Prostate gland (tissue), 2 donors: ENCODE data around the gene CYTH1. TPM values are rescaled to one million over a fixed set of nuclear protein-coding genes. Genes with fewer than 3 reads are reported as not detected.

ENCODE experiments used
- DNase-seq: peaks from one replicate; pipeline ENCODE4 v3.0.0-alpha.2; 2019; ENCODE audit warnings: low spot score
- H3K27ac ChIP-seq, 2 donors: fragments of 200-600 bp; sonication (generic); 2 replicates each; pipeline ENCODE4 v1.5.1; 2017 to 2019
- H3K27me3 ChIP-seq: fragments of 200-600 bp; sonication (generic); replicated peaks from 2 replicates; pipeline ENCODE4 v1.5.1; 2019; ENCODE audit not compliant: insufficient read depth
- H3K36me3 ChIP-seq, 2 donors: fragments of 200-600 bp; sonication (generic); 1 replicate in 1 of 2; 2 replicates in 1 of 2; pipeline versions ENCODE4 v1.5.1 to v1.8.1; 2017 to 2019
- H3K4me1 ChIP-seq: fragments of 200-600 bp; sonication (generic); replicated peaks from 2 replicates; pipeline ENCODE4 v1.5.1; 2019
- H3K4me3 ChIP-seq, 2 donors: fragments of 200-600 bp; sonication (generic); 2 replicates each; pipeline ENCODE4 v1.5.1; 2017 to 2019
- H3K9me3 ChIP-seq: fragments of 200-600 bp; sonication (generic); 2 replicates; pipeline ENCODE4 v1.5.1; 2017
- POLR2A ChIP-seq: fragments of 450-650 bp; IDR thresholded peaks from one replicate; pipeline ENCODE4 v1.6.1; 2016; ENCODE audit warnings: antibody characterized with exemption, mild to moderate bottlenecking
- POLR2AphosphoS5 ChIP-seq: sonication (generic); formaldehyde crosslinking; IDR thresholded peaks from one replicate; pipeline ENCODE4 v1.6.1; 2017; ENCODE audit warnings: antibody characterized with exemption
- WGBS: methylation state at CpG from one replicate; pipeline ENCODE4 v1.1.5; 2018; 5-methylcytosine and 5-hydroxymethylcytosine counted together
- intact Hi-C: fragments of 100-400 bp; cut with DNase I; formaldehyde crosslinking; loops from one replicate; pipeline ENCODE4 v1.14.2; 2022
- total RNA-seq, 2 donors: library from RNA; depleted of rRNA; stranded (reverse); fragments of >200 nt; gene quantifications; one replicate each; pipeline ENCODE4 v1.1.0, GENCODE V29; 2016
- TF ChIP-seq, protein P1 (sequence below), 4 experiments: fragments of 200-600 bp in 2 of 4; fragments of 450-650 bp in 2 of 4; sonication (generic) in 2 of 4; IDR thresholded peaks; 1 replicate in 3 of 4; 2 replicates in 1 of 4; pipeline ENCODE4 v1.5.1; 2016 to 2019; ENCODE audit warnings: antibody characterized with exemption in 4 of 4, mild to moderate bottlenecking in 2 of 4, moderate library complexity in 2 of 4

CYTH1 gene
- total RNA-seq, 2 donors from 2014 or later: 65.2 to 73.9 TPM

DNA sequence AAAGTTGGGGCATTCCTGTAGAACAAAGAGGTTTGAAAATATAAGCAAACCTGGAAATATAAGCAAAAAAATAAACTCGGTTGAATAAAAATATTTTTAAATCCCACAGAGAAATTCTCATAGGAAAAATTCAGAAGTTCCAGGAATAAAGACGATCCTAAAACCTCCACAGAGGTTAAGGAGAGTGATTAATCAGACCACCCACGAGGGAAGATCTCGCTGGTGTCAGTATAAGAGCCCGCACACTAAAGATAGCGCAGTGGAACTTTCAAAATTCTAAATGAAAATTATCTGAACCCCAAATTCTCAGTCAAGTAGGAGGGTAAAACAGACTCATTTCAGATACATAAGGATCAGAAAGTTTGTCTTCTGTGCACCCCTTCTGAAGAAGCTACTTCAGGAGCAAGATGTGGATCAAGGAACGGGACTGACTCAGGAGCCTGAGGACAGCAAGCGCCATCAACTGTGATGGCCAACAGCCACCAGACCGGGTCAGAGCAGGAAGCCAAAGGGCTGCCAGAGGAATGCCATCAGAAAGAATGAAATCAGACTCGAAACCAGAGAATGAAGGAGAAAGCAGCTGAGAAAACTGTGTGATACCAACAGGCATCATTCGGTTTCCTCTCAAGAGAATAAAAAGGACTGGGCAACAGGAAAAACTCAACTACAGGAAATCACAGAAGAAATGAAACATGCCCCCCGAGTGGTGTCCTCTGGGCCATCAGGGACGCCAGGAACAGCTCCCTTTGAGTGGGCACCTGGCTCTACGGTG, 66.9 kb downstream of the CYTH1 start:
- peaks cover 33% of the 10 kb centered on the region for H3K4me1 ChIP-seq
- intact Hi-C loops: no loop called here
- no peak for DNase-seq

DNA sequence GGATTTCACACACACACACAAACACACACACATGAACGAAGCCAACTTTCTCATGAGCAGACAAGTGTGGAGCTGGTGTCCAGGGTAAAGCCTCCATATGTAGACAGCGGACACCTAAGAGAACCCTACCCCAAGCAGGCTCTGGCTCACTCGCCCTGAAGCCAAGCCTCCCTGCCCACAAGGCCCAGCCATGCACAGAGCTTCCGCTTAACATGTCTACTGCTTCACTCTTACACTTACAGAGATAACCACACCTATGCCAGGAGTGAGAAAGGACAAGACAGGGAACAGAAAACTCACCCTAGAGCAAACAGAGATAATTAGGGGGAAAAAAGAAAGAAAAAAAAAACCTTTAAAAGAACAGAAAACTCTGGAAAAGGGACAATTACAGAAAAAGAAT, 67.5 kb downstream of the CYTH1 start:
- Histone ChIP-seq H3K9me3 (no peaks in the 10 kb centered on the region), H3K4me1 (peaks cover 26% of the 10 kb centered on the region), H3K36me3 (no peaks in the 10 kb centered on the region), H3K4me3 (no peak overlapping the region), H3K27ac (no peak overlapping the region), H3K27me3 (no peaks in the 10 kb centered on the region)
- intact Hi-C loops: no loop called here
- TF ChIP-seq POLR2A: no peak
- TF ChIP-seq, protein P1, sequence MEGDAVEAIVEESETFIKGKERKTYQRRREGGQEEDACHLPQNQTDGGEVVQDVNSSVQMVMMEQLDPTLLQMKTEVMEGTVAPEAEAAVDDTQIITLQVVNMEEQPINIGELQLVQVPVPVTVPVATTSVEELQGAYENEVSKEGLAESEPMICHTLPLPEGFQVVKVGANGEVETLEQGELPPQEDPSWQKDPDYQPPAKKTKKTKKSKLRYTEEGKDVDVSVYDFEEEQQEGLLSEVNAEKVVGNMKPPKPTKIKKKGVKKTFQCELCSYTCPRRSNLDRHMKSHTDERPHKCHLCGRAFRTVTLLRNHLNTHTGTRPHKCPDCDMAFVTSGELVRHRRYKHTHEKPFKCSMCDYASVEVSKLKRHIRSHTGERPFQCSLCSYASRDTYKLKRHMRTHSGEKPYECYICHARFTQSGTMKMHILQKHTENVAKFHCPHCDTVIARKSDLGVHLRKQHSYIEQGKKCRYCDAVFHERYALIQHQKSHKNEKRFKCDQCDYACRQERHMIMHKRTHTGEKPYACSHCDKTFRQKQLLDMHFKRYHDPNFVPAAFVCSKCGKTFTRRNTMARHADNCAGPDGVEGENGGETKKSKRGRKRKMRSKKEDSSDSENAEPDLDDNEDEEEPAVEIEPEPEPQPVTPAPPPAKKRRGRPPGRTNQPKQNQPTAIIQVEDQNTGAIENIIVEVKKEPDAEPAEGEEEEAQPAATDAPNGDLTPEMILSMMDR (IDR thresholded peaks at IDR 0.05): no peak
- TF ChIP-seq POLR2AphosphoS5: no peak
- 91% methylated on average over 4 of the region's 4 CpGs for WGBS
- DNase-seq: no peak

More for the DNA sequence above, 66.9 kb downstream of the CYTH1 start:
- no peaks in the 10 kb centered on the region for H3K36me3 ChIP-seq
- 74% methylated on average over 14 of the region's 14 CpGs for WGBS
- H3K27me3 ChIP-seq: no peaks in the 10 kb centered on the region
- no peak overlapping the region for H3K27ac ChIP-seq
- TF ChIP-seq POLR2A (no peak), POLR2AphosphoS5 (no peak)
- TF ChIP-seq, protein P1 (IDR thresholded peaks at IDR 0.05): no peak
- H3K9me3 ChIP-seq: no peaks in the 10 kb centered on the region
- H3K4me3 ChIP-seq: no peak overlapping the region

DNA sequence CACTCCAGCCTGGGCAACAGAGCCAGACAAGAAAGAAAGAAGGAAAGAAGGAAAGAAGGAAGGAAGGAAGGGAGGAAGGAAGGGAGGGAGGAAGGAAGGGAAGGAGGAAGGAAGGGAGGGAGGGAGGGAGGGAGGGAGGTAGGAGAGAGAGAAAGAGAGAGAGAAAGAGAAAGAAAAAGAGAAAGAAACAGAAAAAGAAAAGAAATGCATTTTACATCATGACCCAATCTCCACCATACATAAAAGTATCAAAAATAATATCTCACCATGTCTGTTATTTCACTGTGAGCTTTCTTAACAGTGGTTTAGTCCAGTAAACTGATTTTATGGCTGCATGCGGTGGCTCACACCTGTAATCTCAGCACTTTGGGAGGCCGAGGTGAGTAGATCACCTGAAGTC, 70.0 kb downstream of the CYTH1 start:
- H3K4me3 ChIP-seq: no peak overlapping the region
- no peak for DNase-seq
- peaks cover 8% of the 10 kb centered on the region for H3K4me1 ChIP-seq
- intact Hi-C loops: no loop called here
- H3K9me3 ChIP-seq: no peaks in the 10 kb centered on the region
- H3K36me3 ChIP-seq: no peaks in the 10 kb centered on the region
- 96% methylated on average over 2 of the region's 2 CpGs for WGBS
- H3K27me3 ChIP-seq: no peaks in the 10 kb centered on the region
- TF ChIP-seq POLR2A (no peak), POLR2AphosphoS5 (no peak)
- TF ChIP-seq, protein P1 (IDR thresholded peaks at IDR 0.05): no peak
- no peak overlapping the region for H3K27ac ChIP-seq

DNA sequence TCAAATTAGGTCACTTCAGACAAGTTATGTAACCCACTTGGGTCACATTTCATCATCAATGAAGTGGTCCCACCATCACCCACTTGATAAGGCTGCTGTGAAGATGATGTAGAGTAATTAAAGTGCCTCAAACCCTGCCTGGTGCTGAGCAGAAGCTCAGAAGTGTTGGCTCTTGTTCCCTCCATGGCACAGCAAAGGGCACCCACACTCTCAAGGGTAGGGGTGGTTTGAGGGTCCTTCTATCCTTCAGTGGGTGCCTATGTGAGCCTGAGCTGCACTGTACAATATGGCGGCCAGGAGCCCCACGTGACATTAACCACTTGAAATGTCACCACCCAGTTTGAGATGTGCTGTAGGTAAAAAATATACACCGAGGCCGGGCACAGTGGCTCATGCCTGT, 71.5 kb downstream of the CYTH1 start:
- TF ChIP-seq, protein P1 (IDR thresholded peaks at IDR 0.05): no peak
- TF ChIP-seq POLR2A (no peak), POLR2AphosphoS5 (no peak)
- Histone ChIP-seq H3K27me3 (no peaks in the 10 kb centered on the region), H3K4me3 (no peak overlapping the region), H3K9me3 (no peaks in the 10 kb centered on the region), H3K27ac (no peak overlapping the region), H3K4me1 (peaks cover 4% of the 10 kb centered on the region), H3K36me3 (no peaks in the 10 kb centered on the region)
- no peak for DNase-seq
- intact Hi-C loops: no loop called here
- 100% methylated on average over 4 of the region's 4 CpGs for WGBS

DNA sequence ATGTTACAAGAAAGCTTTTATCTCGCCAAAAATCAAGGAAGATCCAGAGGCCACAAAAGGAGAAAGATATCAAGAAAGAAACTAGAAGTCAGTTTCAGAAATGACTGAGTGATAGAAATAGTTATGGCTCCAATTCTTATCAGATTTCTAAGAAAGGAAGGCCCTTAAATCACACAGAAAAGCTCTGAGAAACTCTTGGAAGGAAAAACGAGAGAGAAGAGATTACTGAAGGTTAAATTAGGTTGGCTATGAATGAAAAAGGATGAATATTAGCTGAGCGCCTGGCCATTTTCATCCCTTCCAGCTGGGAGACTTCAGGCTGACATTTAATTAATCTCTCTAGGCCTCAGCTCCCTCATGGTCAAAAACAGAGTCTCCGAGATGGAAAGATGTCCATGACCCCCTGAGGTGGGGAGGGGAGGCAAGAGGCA, 72.3 kb downstream of the CYTH1 start:
- 58% methylated on average over 4 of the region's 4 CpGs for WGBS

More for the DNA sequence above, 72.3 kb downstream of the CYTH1 start:
- TF ChIP-seq POLR2AphosphoS5: no peak
- TF ChIP-seq, protein P1 (IDR thresholded peaks at IDR 0.05): no peak
- no peak for TF ChIP-seq POLR2A
- no peak overlapping the region for H3K27ac ChIP-seq
- no peak for DNase-seq
- H3K4me1 ChIP-seq: peaks cover under 1% of the 10 kb centered on the region
- H3K9me3 ChIP-seq: no peaks in the 10 kb centered on the region
- no peak overlapping the region for H3K4me3 ChIP-seq
- intact Hi-C loops: loop anchor here (5.0 kb wide), 1 partner anchor 212 kb away; no protein-coding TSS in a partner anchor
- H3K27me3 ChIP-seq: no peaks in the 10 kb centered on the region
- no peaks in the 10 kb centered on the region for H3K36me3 ChIP-seq
